NOMO-1 treated with DMSO at 0.1 percent for 48 hours (cell line): Measurements from ENCODE around the gene SPEF1.
"Not testable (repeated sequence)": the region's sequence is repeated elsewhere in the genome, so short reads cannot be mapped to it uniquely, and the experiment has no call there.

Source experiments
- DNase-seq: peaks from one replicate; lab custom pipeline; 2025; ENCODE audit not compliant: unreplicated experiment; lab: John Stamatoyannopoulos, UW

Gene SPEF1

GRCh38 chr20:3811467-3812258 is 30.4 kb upstream of the SPEF1 start:
- peak; percentile 92 for DNase-seq

DNA sequence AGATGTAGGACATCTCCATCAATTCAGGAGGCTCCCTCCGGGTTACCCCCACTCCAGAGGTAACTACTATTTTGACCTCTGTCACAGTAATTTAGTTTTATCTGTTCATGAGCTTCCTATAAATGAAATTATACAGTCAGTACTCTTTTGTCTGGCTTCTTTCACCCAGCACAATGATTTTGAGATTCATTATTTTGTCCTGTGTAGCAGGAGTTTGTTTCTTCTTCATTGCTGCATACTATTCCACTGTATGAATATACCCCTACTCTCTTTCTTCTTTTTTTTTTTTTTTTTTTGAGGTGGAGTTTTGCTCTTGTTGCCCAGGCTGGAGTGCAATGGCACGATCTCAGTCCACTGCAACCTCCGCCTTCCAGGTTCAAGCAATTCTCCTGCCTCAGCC is 27.3 kb upstream of the SPEF1 start:
- no peak for DNase-seq

GRCh38 chr20:3804781-3805180 is 23.5 kb upstream of the SPEF1 start:
- DNase-seq: no peak

- DNase-seq: peak; percentile 41
Measured at GRCh38 chr20:3804254-3804751, 23.1 kb upstream of the SPEF1 start.

- no peak for DNase-seq
Measured at GRCh38 chr20:3803854-3804253, 22.6 kb upstream of the SPEF1 start.

GRCh38 chr20:3803289-3803688 is 22.0 kb upstream of the SPEF1 start:
- no peak for DNase-seq

GRCh38 chr20:3802524-3803239 is 21.4 kb upstream of the SPEF1 start:
- no peak for DNase-seq

DNA sequence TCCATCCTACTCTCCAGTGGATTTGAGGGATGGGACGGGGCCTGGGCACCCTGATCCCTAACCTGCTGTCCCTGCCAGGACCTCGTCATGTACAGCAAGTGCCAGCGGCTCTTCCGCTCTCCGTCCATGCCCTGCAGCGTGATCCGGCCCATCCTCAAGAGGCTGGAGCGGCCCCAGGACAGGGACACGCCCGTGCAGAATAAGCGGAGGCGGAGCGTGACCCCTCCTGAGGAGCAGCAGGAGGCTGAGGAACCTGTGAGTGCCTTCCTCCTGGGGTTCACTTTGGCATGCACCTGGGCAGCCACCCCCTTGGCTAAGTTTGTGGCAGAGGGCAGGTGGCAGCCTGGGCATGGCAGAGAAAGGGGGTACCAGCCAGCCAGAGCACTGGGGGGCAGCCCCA is 20.6 kb upstream of the SPEF1 start:
- DNase-seq: no peak

DNA sequence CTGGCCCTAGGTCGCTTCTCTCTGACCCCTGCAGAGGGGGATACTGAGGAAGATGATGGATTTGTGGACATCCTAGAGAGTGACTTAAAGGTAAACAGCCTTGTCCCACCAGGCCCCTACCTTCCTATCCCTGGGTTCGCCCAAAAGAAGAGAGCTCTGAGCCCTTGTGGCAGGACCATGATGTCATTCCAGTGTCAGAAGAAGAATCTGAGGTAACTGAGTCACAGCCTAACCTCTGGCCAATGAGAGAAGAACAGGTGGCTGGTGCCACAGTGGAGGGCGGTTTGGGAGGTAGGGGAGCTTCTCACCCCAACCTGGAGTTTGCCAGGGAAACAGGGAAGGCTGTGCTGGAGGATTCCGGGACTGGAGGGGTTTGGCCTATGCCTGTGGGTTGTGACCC is 20.1 kb upstream of the SPEF1 start:
- no peak for DNase-seq

DNA sequence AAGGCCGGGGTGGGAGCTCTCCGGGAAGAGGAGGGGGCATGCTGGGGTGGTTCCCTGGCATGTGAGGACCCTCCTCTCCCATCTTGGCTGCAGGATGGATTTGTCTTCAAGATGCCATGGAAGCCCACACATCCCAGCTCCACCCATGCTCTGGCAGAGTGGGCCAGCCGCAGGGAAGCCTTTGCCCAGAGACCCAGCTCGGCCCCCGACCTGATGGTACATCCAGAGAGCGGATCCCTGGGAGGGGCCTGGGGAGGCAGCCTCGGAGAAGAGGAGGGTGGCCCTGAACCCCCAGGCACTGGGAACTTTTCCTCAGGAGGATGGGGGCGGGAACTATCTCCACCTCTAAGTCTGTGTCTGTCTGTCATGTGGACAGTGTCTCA is 19.6 kb upstream of the SPEF1 start:
- no peak for DNase-seq

DNA sequence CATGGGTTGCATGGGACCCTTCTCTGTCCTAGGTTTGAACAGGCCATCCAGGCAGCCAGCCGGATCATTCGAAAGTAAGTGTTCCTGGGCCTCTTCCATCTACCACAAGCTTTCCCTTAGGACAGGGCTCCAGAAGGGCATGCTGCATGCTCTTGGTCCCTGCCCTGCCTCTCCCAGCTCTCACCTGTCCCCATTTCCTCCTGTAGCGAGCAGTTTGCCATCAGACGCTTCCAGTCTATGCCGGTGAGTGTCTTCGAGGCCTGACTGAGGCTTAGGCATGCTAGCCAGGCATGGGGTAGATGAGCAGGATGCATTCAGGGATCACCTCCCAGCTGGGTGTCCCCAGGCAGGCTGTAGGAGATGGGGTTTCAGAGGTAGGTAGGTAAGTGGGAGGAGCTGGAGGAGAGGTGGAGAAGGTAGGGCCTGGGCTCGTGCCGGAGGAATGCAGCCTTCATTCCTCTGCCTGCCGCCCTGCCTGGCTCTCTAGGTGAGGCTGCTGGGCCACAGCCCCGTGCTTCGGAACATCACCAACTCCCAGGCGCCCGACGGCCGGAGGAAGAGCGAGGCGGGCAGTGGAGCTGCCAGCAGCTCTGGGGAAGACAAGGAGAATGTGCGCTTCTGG is 19.1 kb upstream of the SPEF1 start:
- no peak for DNase-seq

DNA sequence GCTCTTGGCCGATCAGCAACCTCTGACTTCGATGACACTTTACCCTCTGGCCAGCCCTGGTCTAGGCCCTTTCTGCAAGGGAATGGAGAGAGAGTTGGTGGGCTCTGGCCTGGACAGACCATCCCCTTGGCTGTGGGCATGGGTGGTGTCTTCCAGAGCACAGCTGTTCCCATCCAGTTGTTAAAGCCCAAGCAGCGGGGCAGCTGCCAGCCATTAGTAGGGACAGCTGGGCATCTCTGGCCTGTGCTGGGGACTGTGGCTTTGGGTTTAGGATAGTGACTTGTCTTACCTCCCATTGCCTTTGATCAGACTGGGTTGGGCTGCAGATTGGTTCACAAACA is 17.6 kb upstream of the SPEF1 start:
- no peak for DNase-seq

DNA sequence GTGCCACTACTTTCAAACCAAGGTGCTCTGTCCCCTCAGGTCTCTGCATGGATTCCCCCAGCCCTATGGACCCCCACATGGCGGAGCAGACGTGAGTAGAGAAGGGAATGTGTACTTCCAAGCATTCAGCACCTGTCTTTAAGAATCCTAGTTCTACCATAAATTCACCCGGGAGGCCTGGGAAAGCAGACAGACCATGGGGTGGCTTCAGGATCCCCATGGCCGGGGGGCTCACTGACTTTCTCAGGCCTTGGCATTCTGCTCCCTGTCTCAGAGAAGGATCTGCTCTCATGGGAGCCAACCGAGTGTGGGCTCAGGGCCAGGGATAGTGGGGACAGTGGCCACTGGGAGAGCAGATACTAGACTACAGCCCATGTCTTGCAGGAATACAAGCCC is 17.1 kb upstream of the SPEF1 start:
- DNase-seq: no peak

GRCh38 chr20:3797592-3798372 is 16.5 kb upstream of the SPEF1 start:
- DNase-seq: no peak

GRCh38 chr20:3797226-3797545 is 15.9 kb upstream of the SPEF1 start:
- no peak for DNase-seq

GRCh38 chr20:3796477-3797225 is 15.4 kb upstream of the SPEF1 start:
- no peak for DNase-seq

DNA sequence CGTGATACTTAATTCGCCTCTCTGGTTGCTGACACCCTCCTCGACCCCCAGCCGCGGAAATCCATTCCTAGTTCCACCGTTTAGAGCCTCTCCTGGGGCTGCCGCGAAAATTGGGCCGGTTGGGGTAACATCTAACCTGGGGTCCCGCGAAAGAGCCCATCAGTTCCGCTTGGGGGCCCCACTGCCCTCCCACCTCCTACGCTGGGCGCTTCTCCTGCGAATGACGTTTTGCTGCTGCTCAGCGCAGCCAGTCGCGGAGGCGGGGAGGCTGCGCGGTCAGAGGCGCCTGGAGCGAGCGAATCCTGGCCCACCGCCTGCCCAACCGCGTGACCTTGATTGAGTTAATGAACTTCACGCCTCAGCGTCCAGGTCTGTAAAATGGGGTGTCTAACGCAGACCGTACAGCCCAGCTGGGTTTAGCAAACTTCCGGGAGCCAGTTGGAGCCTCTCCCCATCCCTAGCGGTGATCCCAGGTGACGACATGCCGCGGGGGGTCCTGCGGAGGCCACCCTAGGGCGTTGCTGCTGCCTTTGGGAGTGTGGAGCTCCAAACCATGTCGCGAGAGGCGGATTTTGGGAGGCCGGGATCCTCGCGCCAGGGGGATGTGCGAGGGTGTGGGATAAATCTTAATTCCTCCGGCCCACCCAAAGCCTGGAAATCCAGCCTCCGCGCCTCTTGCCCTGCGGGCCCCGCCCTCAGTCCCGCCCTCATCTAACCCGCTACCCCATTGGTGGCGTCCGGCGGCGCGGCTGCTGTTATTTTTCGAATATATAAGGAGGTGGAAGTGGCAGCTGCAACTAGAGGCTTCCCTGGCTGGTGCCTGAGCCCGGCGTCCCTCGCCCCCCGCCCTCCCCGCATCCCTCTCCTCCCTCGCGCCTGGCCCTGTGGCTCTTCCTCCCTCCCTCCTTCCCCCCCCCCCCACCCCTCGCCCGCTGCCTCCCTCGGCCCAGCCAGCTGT is 14.5 kb upstream of the SPEF1 start, which contains the start of gene CDC25B:
CDC25B (plus strand) TSS at position 800 of the 958 bp plus-strand sequence. CDS start 222 bp downstream, outside the sequence.
- peak; percentile 76 for DNase-seq

DNA sequence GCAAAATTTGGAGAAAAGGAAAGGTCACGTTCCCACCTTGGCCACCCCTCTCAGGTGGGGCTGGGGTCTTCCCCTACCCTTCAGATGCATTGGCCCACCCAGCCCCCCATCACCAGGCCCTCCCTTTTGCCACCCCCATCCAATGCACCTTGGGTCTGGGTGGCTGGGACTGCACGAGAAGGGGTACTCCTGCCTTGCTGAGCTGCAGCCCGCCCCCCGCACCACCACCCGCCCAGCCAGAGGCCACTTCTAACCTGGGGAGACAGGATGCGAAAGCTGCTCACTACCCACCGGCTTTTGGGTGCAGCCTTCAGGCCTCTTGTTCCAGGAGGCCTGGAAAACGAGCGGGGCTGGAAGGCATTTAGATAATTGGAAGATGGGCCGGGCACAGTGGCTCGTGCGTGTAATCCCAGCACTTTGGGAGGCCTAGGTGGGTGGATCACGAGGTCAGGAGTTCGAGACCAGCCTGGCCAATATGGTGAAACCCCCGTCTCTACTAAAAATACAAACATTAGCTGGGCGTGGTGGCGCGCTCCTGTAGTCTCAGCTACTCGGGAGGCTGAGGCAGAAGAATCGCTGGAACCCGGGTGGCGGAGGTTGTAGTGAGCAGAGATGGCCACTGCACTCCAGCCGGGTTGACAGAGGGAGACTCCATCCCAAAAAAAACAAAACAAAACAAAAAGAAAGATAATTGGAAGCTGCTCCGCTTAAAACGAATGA is 13.6 kb upstream of the SPEF1 start:
- no peak for DNase-seq

DNA sequence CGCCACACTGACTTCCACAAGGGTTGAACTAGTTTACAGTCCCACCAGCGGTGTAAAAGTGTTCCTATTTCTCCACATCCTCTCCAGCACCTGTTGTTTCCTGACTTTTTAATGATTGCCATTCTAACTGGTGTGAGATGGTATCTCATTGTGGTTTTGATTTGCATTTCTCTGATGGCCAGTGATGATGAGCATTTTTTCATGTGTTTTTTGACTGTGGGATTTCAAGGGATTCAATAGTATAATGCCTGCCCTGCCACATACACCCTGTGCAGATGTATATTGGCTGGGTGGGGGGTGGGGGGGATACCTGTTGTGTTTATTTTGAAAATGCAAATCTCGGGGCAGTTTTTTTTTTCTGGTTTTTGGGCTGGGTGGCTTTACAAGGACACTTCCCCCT is 12.9 kb upstream of the SPEF1 start:
- DNase-seq: not testable (repeated sequence)
